MM.1S (cell line): Measurements from ENCODE around the gene FRYL.

Experiments used
- DNase-seq: peaks from one replicate; pipeline ENCODE4 v3.0.0-alpha.2; 2015
- H2AFZ ChIP-seq: fragments of 300-600 bp; sonication (generic); 2 replicates; pipeline ENCODE4 v1.6.0; 2016; ENCODE audit warnings: antibody characterized with exemption, low read length
- H3F3A ChIP-seq: fragments of 300-600 bp; sonication (generic); 2 replicates; pipeline ENCODE4 v1.6.1; 2016; ENCODE audit warnings: mild to moderate bottlenecking, antibody characterized with exemption, low read length, moderate library complexity, mixed read lengths; ENCODE audit not compliant: insufficient read depth
- H3K27ac ChIP-seq: fragments of 300-600 bp; sonication (generic); 2 replicates; pipeline ENCODE4 v1.5.1; 2016; ENCODE audit warnings: mild to moderate bottlenecking, low read length
- H3K27me3 ChIP-seq: fragments of 300-600 bp; sonication (generic); replicated peaks from 2 replicates; pipeline ENCODE4 v1.6.0; 2016; ENCODE audit warnings: low read length; ENCODE audit not compliant: insufficient read depth
- H3K36me3 ChIP-seq: fragments of 300-600 bp; sonication (generic); replicated peaks from 2 replicates; pipeline ENCODE4 v1.6.1; 2016; ENCODE audit warnings: mild to moderate bottlenecking, low read length, mixed read lengths; ENCODE audit not compliant: insufficient read depth
- H3K4me1 ChIP-seq: fragments of 300-600 bp; sonication (generic); 2 replicates; pipeline ENCODE4 v1.6.1; 2016; ENCODE audit warnings: low read length, mixed read lengths
- H3K4me2 ChIP-seq: fragments of 300-600 bp; sonication (generic); 2 replicates; pipeline ENCODE4 v1.6.0; 2016; ENCODE audit warnings: low read depth, low read length
- H3K4me3 ChIP-seq: fragments of 300-600 bp; sonication (generic); 2 replicates; pipeline ENCODE4 v1.5.1; 2016; ENCODE audit warnings: low read length, mixed read lengths
- H3K79me2 ChIP-seq: fragments of 300-600 bp; sonication (generic); 2 replicates; pipeline ENCODE4 v1.6.1; 2016; ENCODE audit warnings: mixed run types, low read length, mixed read lengths
- H3K9ac ChIP-seq: fragments of 300-600 bp; sonication (generic); 2 replicates; pipeline ENCODE4 v1.6.1; 2016; ENCODE audit warnings: low read length, mixed read lengths
- H3K9me2 ChIP-seq: fragments of 300-600 bp; sonication (generic); replicated peaks from 2 replicates; pipeline ENCODE4 v1.6.1; 2016; ENCODE audit warnings: mild to moderate bottlenecking, low read length, mixed read lengths; ENCODE audit not compliant: insufficient read depth
- H3K9me3 ChIP-seq: fragments of 300-600 bp; sonication (generic); replicated peaks from 2 replicates; pipeline ENCODE4 v1.6.1; 2016; ENCODE audit warnings: mild to moderate bottlenecking, low read length, mixed read lengths; ENCODE audit not compliant: insufficient read depth
- H4K20me1 ChIP-seq: fragments of 300-600 bp; sonication (generic); 2 replicates; pipeline ENCODE4 v1.6.1; 2016; ENCODE audit warnings: mild to moderate bottlenecking, low read length, moderate library complexity, mixed read lengths; ENCODE audit not compliant: insufficient read depth
- CTCF ChIP-seq: fragments of 300-600 bp; sonication (generic); IDR thresholded peaks from 2 replicates; pipeline ENCODE4 v1.5.1; 2016; ENCODE audit warnings: antibody characterized with exemption, low read length, mixed read lengths
- EZH2 ChIP-seq: fragments of 300-600 bp; sonication (generic); optimal IDR thresholded peaks from 2 replicates; pipeline ENCODE3; 2017; ENCODE audit warnings: low read depth, mild to moderate bottlenecking, antibody characterized with exemption, low read length, mixed read lengths
- EZH2phosphoT487 ChIP-seq: fragments of 300-600 bp; sonication (generic); IDR thresholded peaks from 2 replicates; pipeline ENCODE4 v1.6.1; 2018; ENCODE audit warnings: antibody characterized with exemption, low read length

Gene FRYL

GRCh38 chr4:48467891-48468290 lies 312.2 kb downstream of the FRYL start:
- H3K9me3 ChIP-seq, result no peaks in the 10 kb centered on the region
- no peaks in the 10 kb centered on the region for H3K79me2 ChIP-seq
- no peaks in the 10 kb centered on the region for H3K9me2 ChIP-seq
- H3K36me3 ChIP-seq, result no peaks in the 10 kb centered on the region
- H4K20me1 ChIP-seq, result no peaks in the 10 kb centered on the region
- H3K9ac ChIP-seq, result no peak overlapping the region
- H3K27ac ChIP-seq, result no peak overlapping the region
- no peak overlapping the region for H3K4me3 ChIP-seq
- H3K27me3 ChIP-seq, result no peaks in the 10 kb centered on the region
- H3F3A ChIP-seq, result no peaks in the 10 kb centered on the region
- no peak for DNase-seq
- no peak overlapping the region for H2AFZ ChIP-seq
- H3K4me2 ChIP-seq, result no peak overlapping the region
- no peaks in the 10 kb centered on the region for H3K4me1 ChIP-seq
- TF ChIP-seq CTCF (no peak), EZH2phosphoT487 (no peak), EZH2 (no peak)

GRCh38 chr4:48467442-48467841 lies 312.6 kb downstream of the FRYL start:
- no peaks in the 10 kb centered on the region for H3K4me1 ChIP-seq
- no peaks in the 10 kb centered on the region for H3K36me3 ChIP-seq
- H2AFZ ChIP-seq, result no peak overlapping the region
- H3K9ac ChIP-seq, result no peak overlapping the region
- H3F3A ChIP-seq, result no peaks in the 10 kb centered on the region
- no peaks in the 10 kb centered on the region for H4K20me1 ChIP-seq
- H3K27ac ChIP-seq, result no peak overlapping the region
- H3K9me3 ChIP-seq, result no peaks in the 10 kb centered on the region
- TF ChIP-seq EZH2phosphoT487 (no peak), EZH2 (no peak)
- no peaks in the 10 kb centered on the region for H3K9me2 ChIP-seq
- no peak for DNase-seq
- H3K4me3 ChIP-seq, result no peak overlapping the region
- H3K27me3 ChIP-seq, result no peaks in the 10 kb centered on the region
- no peak overlapping the region for H3K4me2 ChIP-seq
- H3K79me2 ChIP-seq, result no peaks in the 10 kb centered on the region

GRCh38 chr4:48462363-48462762 lies 317.7 kb downstream of the FRYL start:
- H3K4me2 ChIP-seq, result no peak overlapping the region
- no peaks in the 10 kb centered on the region for H3K27me3 ChIP-seq
- H2AFZ ChIP-seq, result no peak overlapping the region
- no peak overlapping the region for H3K4me3 ChIP-seq
- H3K27ac ChIP-seq, result no peak overlapping the region
- H3K36me3 ChIP-seq, result no peaks in the 10 kb centered on the region
- H3F3A ChIP-seq, result no peaks in the 10 kb centered on the region
- no peak for TF ChIP-seq CTCF
- no peak for TF ChIP-seq EZH2
- no peak for TF ChIP-seq EZH2phosphoT487
- no peaks in the 10 kb centered on the region for H3K9me3 ChIP-seq
- H3K4me1 ChIP-seq, result no peaks in the 10 kb centered on the region
- H3K79me2 ChIP-seq, result no peaks in the 10 kb centered on the region
- no peaks in the 10 kb centered on the region for H3K9me2 ChIP-seq
- H3K9ac ChIP-seq, result no peak overlapping the region
- no peak for DNase-seq
- H4K20me1 ChIP-seq, result no peaks in the 10 kb centered on the region

- no peak overlapping the region for H2AFZ ChIP-seq
- H3K9ac ChIP-seq, result no peak overlapping the region
- no peak for DNase-seq
- H3K4me2 ChIP-seq, result no peak overlapping the region
- TF ChIP-seq EZH2phosphoT487 (no peak), EZH2 (no peak), CTCF (no peak)
- no peaks in the 10 kb centered on the region for H3K9me2 ChIP-seq
- no peaks in the 10 kb centered on the region for H3F3A ChIP-seq
- no peaks in the 10 kb centered on the region for H3K4me1 ChIP-seq
- H3K27ac ChIP-seq, result no peak overlapping the region
- H3K27me3 ChIP-seq, result no peaks in the 10 kb centered on the region
- no peaks in the 10 kb centered on the region for H3K36me3 ChIP-seq
- H3K79me2 ChIP-seq, result no peaks in the 10 kb centered on the region
- no peaks in the 10 kb centered on the region for H4K20me1 ChIP-seq
- no peak overlapping the region for H3K4me3 ChIP-seq
- H3K9me3 ChIP-seq, result no peaks in the 10 kb centered on the region
Measured at GRCh38 chr4:48461000-48461399, 319.1 kb downstream of the FRYL start.
